HG03575 (cell line): ENCODE measurements around the gene ZNF232.
"Not testable (repeated sequence)": the region's sequence is repeated elsewhere in the genome, so short reads cannot be mapped to it uniquely, and the experiment has no call there.

Source experiments
- ATAC-seq: cut with Tn5 transposase; IDR thresholded peaks from one replicate; pipeline ENCODE4 v1.9.1; 2021; ENCODE audit not compliant: unreplicated experiment, insufficient number of reproducible peaks, low FRiP score; ENCODE audit errors: extremely low read depth

The ZNF232 gene

GRCh38 chr17:5115673-5116651, 4.3 kb upstream of the ZNF232 start, which contains the start of gene USP6:
TSS of gene USP6 (plus strand) at chr17:5116032. CDS start at chr17:5130368, 14,336 bp downstream.
- ATAC-seq, result no peak

GRCh38 chr17:5110816-5111215, 862 bp downstream of the ZNF232 start:
- ATAC-seq, result no peak

- ATAC-seq, result no peak
Observed at GRCh38 chr17:5100832-5101231, 10.8 kb downstream of the ZNF232 start.

GRCh38 chr17:5099271-5099670, 12.4 kb downstream of the ZNF232 start:
- ATAC-seq, result no peak

DNA sequence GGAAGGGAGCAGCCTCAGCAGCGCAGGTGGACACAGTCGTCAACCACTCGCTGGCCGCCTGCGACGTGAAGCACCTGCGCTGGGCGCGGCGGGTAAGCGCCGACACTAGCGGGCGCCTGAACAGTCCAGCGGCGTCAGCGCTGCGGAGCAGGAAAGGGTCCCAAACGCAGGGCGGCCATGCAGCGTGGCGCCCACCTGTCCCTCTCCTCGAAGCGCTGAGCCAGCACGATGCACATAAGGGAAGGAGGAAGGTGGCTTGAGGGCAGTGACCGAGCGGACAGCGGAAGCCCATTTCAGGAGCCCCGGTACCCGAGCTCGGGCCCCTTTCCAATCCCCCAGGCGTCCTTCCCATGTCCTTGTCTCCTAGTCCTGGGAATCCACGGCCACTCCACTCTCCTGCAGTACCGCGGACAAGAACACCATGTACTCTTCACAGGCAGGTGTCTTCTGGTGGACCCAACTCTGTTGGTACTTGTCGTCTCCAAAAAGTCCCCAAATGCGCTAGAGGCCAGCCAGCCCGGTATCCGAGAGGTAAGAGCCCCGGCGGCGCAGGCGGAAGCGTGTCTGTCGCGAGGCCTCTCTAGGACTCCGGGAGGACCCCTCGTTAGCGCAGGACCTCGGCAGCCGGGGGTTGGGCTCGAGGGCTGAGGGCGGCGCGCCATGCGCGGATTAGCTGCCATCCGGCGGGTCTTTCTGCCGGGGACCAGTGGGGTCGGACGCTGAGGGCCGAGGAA, 14.4 kb downstream of the ZNF232 start:
- no peak for ATAC-seq

DNA sequence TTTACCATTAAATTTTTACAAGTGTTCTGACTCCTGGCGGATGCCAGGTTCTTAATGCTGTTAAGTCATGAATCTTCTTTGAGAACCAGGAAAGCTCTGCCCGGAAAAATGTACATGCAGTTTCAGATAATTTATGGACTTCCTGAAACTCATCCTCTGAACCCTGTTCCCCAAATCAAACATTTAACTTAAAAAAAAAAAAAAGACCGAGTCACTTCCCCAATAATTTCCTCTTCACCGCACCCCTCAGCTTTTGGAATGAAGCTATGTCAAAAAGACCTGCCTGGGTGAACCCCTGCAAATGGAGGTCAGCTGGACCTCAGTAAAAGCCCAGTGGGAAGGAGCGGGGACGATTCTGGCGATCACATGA, 15.0 kb downstream of the ZNF232 start:
- no peak for ATAC-seq

DNA sequence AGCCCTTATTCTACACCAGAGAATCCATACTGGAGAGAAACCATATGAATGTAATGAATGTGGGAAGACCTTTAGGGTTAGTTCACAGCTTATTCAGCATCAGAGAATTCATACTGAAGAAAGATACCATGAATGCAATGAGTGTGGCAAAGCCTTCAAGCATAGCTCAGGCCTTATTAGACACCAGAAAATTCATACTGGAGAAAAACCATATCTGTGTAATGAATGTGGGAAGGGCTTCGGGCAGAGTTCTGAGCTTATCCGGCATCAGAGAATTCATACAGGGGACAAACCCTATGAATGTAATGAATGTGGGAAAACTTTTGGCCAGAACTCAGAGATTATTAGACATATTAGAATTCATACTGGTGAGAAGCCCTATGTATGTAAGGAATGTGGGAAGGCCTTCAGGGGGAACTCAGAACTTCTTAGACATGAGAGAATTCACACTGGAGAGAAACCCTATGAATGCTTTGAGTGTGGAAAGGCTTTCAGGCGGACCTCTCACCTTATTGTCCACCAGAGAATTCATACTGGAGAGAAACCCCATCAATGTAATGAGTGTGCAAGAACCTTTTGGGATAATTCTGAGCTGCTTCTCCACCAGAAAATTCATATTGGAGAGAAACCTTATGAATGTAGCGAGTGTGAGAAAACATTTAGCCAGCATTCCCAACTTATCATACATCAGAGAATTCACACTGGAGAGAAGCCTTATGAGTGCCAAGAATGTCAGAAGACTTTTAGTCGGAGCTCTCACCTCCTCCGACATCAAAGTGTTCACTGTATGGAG, 19.3 kb downstream of the ZNF232 start:
- no peak for ATAC-seq

GRCh38 chr17:5080591-5080990, 31.1 kb downstream of the ZNF232 start:
- no peak for ATAC-seq

DNA sequence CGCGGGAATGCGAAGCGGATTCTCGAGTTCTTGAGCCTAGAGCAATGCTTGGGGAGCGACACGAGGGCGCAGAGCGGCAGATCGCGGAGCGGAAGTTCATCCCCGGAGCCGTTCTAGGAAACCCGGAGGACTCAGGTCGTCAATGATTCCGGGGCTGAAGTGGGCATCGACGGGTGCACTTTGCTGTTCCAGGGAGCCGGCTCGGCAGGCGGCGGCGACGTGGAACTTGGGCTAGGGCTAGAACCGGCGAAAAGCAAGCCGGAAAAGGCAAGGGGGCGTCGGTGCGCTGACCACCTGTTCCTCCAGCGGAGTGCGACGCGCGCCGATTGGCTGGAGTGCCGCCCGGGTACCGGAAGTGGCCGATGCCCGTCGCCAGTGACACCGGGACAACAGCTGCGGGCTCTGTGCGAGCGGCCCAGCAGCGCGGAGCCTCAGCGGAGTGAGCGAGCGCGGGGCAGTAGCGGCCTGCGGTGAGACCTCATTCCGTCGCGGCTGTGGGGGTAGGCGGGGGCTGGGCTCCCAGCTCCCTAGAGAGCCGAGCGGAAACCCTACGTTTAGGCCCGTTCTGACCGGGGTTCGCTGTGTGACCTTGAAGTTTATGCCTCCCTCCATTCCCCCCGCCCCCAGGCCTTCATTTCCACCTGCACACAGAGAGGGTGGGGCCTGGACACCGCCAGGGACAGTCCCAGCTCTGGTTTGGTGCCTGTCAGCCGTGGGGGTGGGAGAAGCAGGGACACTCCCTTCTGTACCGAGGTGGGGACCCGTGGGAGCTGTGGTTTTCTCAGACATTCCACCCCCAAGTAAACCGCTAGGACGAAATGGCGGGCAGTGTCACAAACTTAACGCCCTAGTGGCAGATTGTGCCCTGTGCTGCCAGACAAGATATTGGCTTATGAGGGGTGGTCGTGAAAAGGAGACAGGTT, 33.3 kb downstream of the ZNF232 start, which contains the start of gene ZFP3:
Gene ZFP3 (plus strand): TSS at position 362 of the 923 bp plus-strand sequence. CDS start 13,038 bp downstream, outside the sequence.
- ATAC-seq, result no peak

DNA sequence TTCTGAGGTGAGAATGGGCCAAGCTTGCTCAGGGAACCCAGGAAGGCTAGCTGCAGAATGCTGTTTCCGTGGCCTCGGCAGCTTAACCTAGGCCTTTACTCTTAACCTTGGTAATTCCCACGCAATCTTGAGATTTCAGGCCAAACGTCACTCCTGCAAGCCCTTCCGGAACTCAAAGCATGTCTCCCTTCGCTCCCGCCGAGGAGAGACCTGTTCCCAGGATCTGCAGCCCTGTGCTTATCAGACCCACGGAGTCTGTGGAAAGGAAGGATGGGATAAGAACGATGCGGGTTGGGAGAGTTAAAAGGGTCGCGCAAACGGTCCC, 33.9 kb downstream of the ZNF232 start:
- no peak for ATAC-seq

DNA sequence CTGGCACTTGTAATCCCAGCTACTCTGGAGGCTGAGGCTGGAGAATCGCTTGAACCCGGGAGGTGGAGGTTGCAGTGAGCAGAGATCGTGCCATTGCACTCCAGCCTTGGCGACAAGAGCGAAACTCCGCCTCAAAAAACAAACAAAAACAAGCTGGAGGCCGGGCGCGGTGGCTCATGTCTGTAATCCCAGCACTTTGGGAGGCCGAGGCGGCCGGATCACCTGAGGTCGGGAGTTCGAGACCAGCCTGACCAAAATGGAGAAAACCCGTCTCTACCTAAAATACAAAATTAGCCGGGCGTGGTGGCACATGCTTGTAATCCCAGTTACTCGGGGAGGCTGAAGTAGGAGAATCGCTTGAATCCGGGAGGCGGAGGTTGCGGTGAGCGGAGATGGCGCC, 34.4 kb downstream of the ZNF232 start:
- ATAC-seq, result not testable (repeated sequence)

DNA sequence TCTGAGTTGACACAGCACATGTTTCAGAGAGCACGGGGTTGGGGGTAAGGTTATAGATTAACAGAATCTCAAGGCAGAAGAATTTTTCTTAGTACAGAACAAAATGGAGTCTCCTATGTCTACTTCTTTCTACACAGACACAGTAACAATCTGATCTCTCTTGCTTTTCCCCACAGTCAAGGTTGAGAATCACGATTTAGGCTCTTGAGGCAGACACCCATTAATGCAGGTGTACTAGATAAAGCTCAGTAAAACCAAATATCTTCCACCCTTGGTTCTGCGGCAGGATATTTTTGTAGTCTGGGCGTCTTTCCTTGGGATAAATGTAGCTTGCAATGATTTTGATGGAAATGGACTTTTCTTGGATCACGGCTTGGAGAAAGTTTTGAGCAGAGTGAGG, 36.2 kb downstream of the ZNF232 start:
- not testable (repeated sequence) for ATAC-seq

GRCh38 chr17:5069724-5070123, 42.0 kb downstream of the ZNF232 start:
- ATAC-seq, result no peak

DNA sequence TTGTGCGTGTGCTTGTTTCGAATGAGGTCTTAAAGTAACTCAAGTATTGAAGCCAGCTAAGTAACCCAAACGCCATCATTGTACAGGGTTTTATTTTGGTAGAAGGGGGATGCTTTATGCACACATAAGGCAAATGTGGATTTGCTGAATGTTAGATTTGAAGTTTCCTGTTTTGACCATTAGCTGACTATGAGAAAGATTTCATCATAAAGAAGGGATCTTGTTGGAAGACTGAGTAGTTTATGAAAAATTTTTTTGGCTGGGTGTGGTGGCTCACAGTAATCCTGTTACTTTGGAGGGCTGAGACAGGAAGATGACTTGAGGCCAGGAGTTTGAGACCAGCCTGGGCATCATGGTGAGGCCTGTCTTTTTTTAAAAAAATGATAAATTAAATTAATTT, 43.4 kb downstream of the ZNF232 start:
- ATAC-seq, result no peak

- no peak for ATAC-seq
Observed at GRCh38 chr17:5065227-5065744, 46.4 kb downstream of the ZNF232 start.
